Measurements from ENCODE around the gene INCA1. TPM values are rescaled to one million over a fixed set of nuclear protein-coding genes. Genes with fewer than 3 reads are reported as not detected.
A peak's percentile ranks its signal among the peaks of the same experiment; 100 is the strongest.

The INCA1 gene
- polyA plus RNA-seq, 3 donors = 6.0 to 7.8 (median 6.6) TPM

- DNase-seq (ENCODE audit: low read depth in 3 of 3, low spot score in 2 of 3) = no peak
Observed at GRCh38 chr17:4950075-4950745, 47.1 kb downstream of the INCA1 start.

- no peak for DNase-seq (ENCODE audit: low read depth in 3 of 3, low spot score in 2 of 3)
Observed at GRCh38 chr17:4949321-4950074, 47.8 kb downstream of the INCA1 start.

GRCh38 chr17:4948931-4949320, 48.4 kb downstream of the INCA1 start:
- no peak for DNase-seq (ENCODE audit: low read depth in 3 of 3, low spot score in 2 of 3)

- DNase-seq (ENCODE audit: low read depth in 3 of 3, low spot score in 2 of 3) = peak in 1 of 3 donors; percentile 85
Observed at GRCh38 chr17:4948166-4948930, 49.0 kb downstream of the INCA1 start, which contains the start of gene PFN1. Gene PFN1, minus strand, starts transcription at chr17:4948530. Its CDS starts 136 bp downstream, at chr17:4948394.

- no peak for DNase-seq (ENCODE audit: low read depth in 3 of 3, low spot score in 2 of 3)
Observed at GRCh38 chr17:4947411-4948165, 49.7 kb downstream of the INCA1 start.

GRCh38 chr17:4947010-4947410, 50.3 kb downstream of the INCA1 start:
- DNase-seq (ENCODE audit: low read depth in 3 of 3, low spot score in 2 of 3) = no peak

GRCh38 chr17:4946312-4946976, 50.9 kb downstream of the INCA1 start:
- no peak for DNase-seq (ENCODE audit: low read depth in 3 of 3, low spot score in 2 of 3)

- DNase-seq (ENCODE audit: low read depth in 3 of 3, low spot score in 2 of 3) = no peak
Observed at GRCh38 chr17:4945944-4946280, 51.4 kb downstream of the INCA1 start.

- DNase-seq (ENCODE audit: low read depth in 3 of 3, low spot score in 2 of 3) = no peak
Observed at GRCh38 chr17:4945176-4945943, 52.0 kb downstream of the INCA1 start.

- no peak for DNase-seq (ENCODE audit: low read depth in 3 of 3, low spot score in 2 of 3)
Observed at GRCh38 chr17:4944554-4945175, 52.7 kb downstream of the INCA1 start.

- DNase-seq (ENCODE audit: low read depth in 3 of 3, low spot score in 2 of 3) = no peak
Observed at GRCh38 chr17:4944163-4944553, 53.2 kb downstream of the INCA1 start.

- no peak for DNase-seq (ENCODE audit: low read depth in 3 of 3, low spot score in 2 of 3)
Observed at GRCh38 chr17:4942760-4943508, 54.4 kb downstream of the INCA1 start.

GRCh38 chr17:4941319-4941610, 56.1 kb downstream of the INCA1 start:
- DNase-seq (ENCODE audit: low read depth in 3 of 3, low spot score in 2 of 3) = no peak

GRCh38 chr17:4940555-4941318, 56.6 kb downstream of the INCA1 start:
- DNase-seq (ENCODE audit: low read depth in 3 of 3, low spot score in 2 of 3) = no peak

GRCh38 chr17:4939796-4940554, 57.3 kb downstream of the INCA1 start, which contains the start of the genes RNF167 and SLC25A11:
Gene RNF167, plus strand, starts transcription at chr17:4940268. Its CDS starts 642 bp downstream, at chr17:4940910.
Gene SLC25A11, minus strand, starts transcription at chr17:4940046. Its CDS starts 136 bp downstream, at chr17:4939910.
- peak; percentile 98 to 99 (median 99) for DNase-seq (ENCODE audit: low read depth in 3 of 3, low spot score in 2 of 3)

GRCh38 chr17:4939546-4939795, 57.9 kb downstream of the INCA1 start:
- no peak for DNase-seq (ENCODE audit: low read depth in 3 of 3, low spot score in 2 of 3)

Data from right renal cortex interstitium (tissue), 3 donors.